8988T (cell line): ENCODE measurements around the gene CLSTN3.

Source experiments
- DNase-seq: peaks from one replicate; pipeline ENCODE4 v3.0.0; 2011

Gene CLSTN3

GRCh38 chr12:7193674-7194073 is 63.5 kb downstream of the CLSTN3 start:
- no peak for DNase-seq

GRCh38 chr12:7197841-7198240 is 67.7 kb downstream of the CLSTN3 start:
- DNase-seq, result no peak

GRCh38 chr12:7203109-7203508 is 72.9 kb downstream of the CLSTN3 start:
- DNase-seq, result no peak

- no peak for DNase-seq
Observed at GRCh38 chr12:7205091-7205490, 74.9 kb downstream of the CLSTN3 start.

GRCh38 chr12:7206691-7207090 is 76.5 kb downstream of the CLSTN3 start:
- no peak for DNase-seq

- DNase-seq, result no peak
Observed at GRCh38 chr12:7207866-7208625, 77.9 kb downstream of the CLSTN3 start.
